ENCODE results near the gene CDH4.

The CDH4 gene

GRCh38 chr20:61353261-61354000 lies 101.4 kb downstream of the CDH4 start:
- in situ Hi-C loops (cut with HindIII; ENCODE audit: low pct_unique_long_range_greater_than_20kb, low sequenced_read_pairs): no loop called here
- no peak for DNase-seq (ENCODE audit: low read depth in 1 of 2, low spot score in 1 of 2)
- TF ChIP-seq JUND (IDR thresholded peaks at IDR 0.05; ENCODE audit: low read depth): no peak

DNA sequence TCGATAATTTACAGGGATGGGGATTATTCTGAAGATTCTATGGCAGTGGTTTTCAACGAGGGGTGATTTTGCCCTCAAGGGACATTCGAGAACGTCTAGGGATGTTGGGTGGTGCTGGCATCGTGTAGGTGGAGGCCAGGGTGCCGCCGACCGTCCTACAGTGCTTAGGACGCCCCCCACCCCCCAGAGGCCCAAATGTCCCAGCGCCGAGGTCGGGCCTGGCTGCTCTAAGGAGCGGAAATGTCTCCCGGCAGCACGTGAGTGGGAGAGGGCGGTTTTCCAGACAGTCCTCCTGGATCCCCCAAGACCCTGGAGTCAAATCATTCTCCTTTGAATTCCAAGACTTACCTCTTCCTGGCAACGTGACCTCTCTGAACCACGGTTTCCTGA lies 101.9 kb downstream of the CDH4 start:
- no peak for DNase-seq (ENCODE audit: low read depth in 1 of 2, low spot score in 1 of 2)
- no peak for TF ChIP-seq JUND (IDR thresholded peaks at IDR 0.05; ENCODE audit: low read depth)
- in situ Hi-C loops (cut with HindIII; ENCODE audit: low pct_unique_long_range_greater_than_20kb, low sequenced_read_pairs): no loop called here

DNA sequence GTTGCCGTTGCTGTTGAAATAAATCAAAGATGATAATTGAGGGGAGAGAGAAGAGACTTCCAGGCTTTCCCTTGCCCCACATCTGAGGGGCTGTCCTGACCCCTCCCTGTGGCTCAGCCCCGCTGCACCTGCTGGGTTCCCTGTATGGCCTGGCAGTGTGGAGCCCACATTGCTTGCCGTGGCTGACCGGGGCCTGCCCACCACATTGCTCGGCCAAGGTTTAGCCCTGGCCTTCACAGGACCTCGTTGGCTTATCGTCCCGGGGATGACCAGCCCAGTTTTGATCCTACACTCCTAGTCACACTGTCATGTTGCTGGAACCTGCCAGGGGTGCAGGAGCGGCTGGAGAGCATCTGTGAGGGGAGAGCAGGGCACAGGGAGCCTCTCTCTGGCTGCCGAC lies 102.4 kb downstream of the CDH4 start:
- TF ChIP-seq JUND (IDR thresholded peaks at IDR 0.05; ENCODE audit: low read depth): no peak
- in situ Hi-C loops (cut with HindIII; ENCODE audit: low pct_unique_long_range_greater_than_20kb, low sequenced_read_pairs): no loop called here
- DNase-seq (ENCODE audit: low read depth in 1 of 2, low spot score in 1 of 2): no peak

DNA sequence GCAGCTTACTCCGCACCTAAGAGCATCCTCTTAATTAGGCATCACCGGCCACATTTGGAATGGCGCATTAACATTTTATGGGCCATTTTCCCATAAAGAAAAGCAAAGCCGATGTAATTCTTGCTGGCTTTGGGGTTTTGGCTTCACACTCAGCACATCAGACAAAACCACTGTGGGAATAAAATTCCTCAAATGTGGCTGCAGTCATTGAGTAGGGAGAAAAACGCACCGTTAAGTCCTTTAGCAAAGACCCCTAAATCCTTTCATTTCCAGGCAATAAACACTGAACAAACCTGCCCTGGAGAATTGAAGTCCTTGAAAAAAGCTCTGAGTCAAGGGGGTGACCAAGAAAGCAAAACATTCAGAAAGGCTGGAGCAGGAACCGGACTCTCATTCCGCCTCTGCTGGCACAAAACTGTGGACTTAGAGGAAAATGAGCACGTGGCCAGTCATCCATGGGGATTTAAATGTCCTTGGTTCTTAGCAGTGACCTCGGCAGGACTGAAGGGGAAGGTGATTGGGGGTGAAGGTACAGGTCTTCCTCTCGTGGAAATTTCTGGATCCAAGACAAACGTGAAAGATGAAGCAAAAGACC lies 102.9 kb downstream of the CDH4 start:
- DNase-seq (ENCODE audit: low read depth in 1 of 2, low spot score in 1 of 2): no peak
- TF ChIP-seq JUND (IDR thresholded peaks at IDR 0.05; ENCODE audit: low read depth): no peak
- in situ Hi-C loops (cut with HindIII; ENCODE audit: low pct_unique_long_range_greater_than_20kb, low sequenced_read_pairs): no loop called here

GRCh38 chr20:61355585-61355984 lies 103.5 kb downstream of the CDH4 start:
- no peak for DNase-seq (ENCODE audit: low read depth in 1 of 2, low spot score in 1 of 2)
- TF ChIP-seq JUND (IDR thresholded peaks at IDR 0.05; ENCODE audit: low read depth): no peak
- in situ Hi-C loops (cut with HindIII; ENCODE audit: low pct_unique_long_range_greater_than_20kb, low sequenced_read_pairs): no loop called here

DNA sequence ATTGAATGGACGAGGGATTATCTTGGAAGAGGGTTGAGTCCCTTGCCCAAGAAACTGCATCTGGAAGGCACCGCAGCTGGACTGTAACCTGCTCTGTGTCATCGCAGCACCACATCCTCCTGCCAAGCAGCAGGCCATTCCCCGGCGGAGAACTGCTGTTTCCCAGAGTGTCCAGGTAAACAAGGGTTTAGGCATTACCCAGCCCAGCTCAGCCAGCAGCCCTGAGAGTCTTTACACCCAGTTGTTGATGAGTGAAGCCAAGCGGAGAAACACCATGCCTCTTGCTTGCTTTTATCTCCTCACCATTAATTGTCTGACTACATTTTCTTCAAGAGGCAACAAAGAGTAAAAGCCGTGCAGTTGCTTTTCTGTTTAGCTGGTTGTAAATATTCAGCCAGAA lies 104.1 kb downstream of the CDH4 start:
- in situ Hi-C loops (cut with HindIII; ENCODE audit: low pct_unique_long_range_greater_than_20kb, low sequenced_read_pairs): no loop called here
- TF ChIP-seq JUND (IDR thresholded peaks at IDR 0.05; ENCODE audit: low read depth): no peak
- no peak for DNase-seq (ENCODE audit: low read depth in 1 of 2, low spot score in 1 of 2)

DNA sequence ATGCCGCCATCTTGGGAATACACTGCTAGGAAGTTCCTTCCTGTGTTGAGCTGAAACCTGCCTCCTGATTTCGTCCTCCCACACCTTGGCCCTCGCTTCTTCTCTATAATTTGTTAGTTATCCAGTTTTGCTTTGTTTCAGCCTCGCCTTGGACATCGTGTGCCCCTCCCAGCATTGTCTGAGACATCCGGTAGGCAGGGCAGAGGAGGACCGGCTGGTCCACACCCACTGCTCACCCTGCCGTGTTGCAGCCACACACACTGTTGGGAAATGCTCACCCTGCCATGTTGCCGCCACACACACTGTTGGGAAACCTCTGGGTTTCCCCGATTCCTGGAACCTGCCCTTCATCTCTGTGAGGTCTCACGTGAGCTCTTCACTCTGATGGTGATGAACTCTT lies 105.1 kb downstream of the CDH4 start:
- TF ChIP-seq JUND (IDR thresholded peaks at IDR 0.05; ENCODE audit: low read depth): no peak
- in situ Hi-C loops (cut with HindIII; ENCODE audit: low pct_unique_long_range_greater_than_20kb, low sequenced_read_pairs): no loop called here
- DNase-seq (ENCODE audit: low read depth in 1 of 2, low spot score in 1 of 2): no peak

DNA sequence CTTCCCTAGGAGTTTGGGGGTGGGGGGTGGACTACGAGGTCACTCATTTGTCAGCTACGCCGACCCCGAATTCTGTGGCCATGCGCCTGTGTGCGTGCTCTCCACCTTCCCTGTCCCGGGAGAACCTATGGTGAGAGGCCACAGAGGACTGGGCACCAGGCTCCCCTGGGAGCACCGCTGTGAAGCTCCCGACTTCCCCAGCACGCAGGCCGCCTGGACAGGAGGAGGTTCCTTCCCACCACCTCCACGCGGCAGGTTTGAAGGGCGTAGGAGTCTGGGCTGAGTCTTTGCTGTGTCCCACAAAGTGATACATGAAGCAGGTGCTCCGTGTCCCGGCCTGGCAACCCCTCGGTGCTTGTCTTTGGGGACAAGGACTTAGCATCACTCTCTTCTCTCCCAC lies 107.2 kb downstream of the CDH4 start:
- no peak for TF ChIP-seq JUND (IDR thresholded peaks at IDR 0.05; ENCODE audit: low read depth)
- DNase-seq (ENCODE audit: low read depth in 1 of 2, low spot score in 1 of 2): no peak
- in situ Hi-C loops (cut with HindIII; ENCODE audit: low pct_unique_long_range_greater_than_20kb, low sequenced_read_pairs): no loop called here

- in situ Hi-C loops (cut with HindIII; ENCODE audit: low pct_unique_long_range_greater_than_20kb, low sequenced_read_pairs): no loop called here
- no peak for DNase-seq (ENCODE audit: low read depth in 1 of 2, low spot score in 1 of 2)
- no peak for TF ChIP-seq JUND (IDR thresholded peaks at IDR 0.05; ENCODE audit: low read depth)
Observed at GRCh38 chr20:61360296-61360695, 108.2 kb downstream of the CDH4 start.

- in situ Hi-C loops (cut with HindIII; ENCODE audit: low pct_unique_long_range_greater_than_20kb, low sequenced_read_pairs): no loop called here
- no peak for DNase-seq (ENCODE audit: low read depth in 1 of 2, low spot score in 1 of 2)
- TF ChIP-seq JUND (IDR thresholded peaks at IDR 0.05; ENCODE audit: low read depth): no peak
Observed at GRCh38 chr20:61360940-61361339, 108.9 kb downstream of the CDH4 start.

DNA sequence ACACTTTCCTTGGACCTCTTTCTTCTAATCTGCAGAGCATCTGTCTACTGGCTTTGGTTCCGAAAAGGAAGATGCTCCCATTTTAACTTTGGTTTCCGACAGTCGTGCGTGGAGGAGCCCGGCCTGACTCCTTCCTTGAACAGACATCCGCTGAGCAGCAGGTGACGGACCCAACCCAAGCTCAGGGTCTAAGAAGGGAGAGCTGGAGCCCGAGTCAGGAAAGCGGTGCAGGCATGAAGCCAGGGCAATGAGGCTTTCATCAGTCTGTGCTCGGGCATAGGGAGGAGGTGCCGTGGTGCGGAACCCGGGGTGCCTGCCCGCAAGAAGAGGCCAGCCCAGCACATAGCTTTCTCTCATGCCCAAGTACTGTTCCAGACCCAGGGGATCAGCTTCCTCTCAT lies 109.4 kb downstream of the CDH4 start:
- no peak for TF ChIP-seq JUND (IDR thresholded peaks at IDR 0.05; ENCODE audit: low read depth)
- in situ Hi-C loops (cut with HindIII; ENCODE audit: low pct_unique_long_range_greater_than_20kb, low sequenced_read_pairs): no loop called here
- DNase-seq (ENCODE audit: low read depth in 1 of 2, low spot score in 1 of 2): no peak

DNA sequence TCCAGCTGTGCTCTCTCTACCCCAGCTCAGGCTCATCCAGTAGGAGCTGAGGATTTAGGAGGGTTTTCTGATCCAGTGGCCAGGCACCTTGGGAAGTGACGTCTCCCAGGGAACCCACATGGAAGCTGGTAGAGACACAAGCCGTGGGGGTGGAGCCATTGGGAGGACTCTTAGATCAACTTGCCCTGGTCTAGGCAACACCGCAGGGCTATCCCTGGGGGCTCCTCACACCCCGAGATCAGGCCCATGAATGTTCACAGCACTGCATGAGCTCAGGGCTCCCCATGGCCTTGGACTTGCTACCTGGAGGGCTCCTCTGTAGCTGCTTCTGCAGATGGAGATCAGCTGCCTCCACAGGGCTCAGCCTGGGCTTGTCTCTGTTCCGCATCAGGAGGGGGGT lies 112.1 kb downstream of the CDH4 start:
- no peak for DNase-seq (ENCODE audit: low read depth in 1 of 2, low spot score in 1 of 2)
- in situ Hi-C loops (cut with HindIII; ENCODE audit: low pct_unique_long_range_greater_than_20kb, low sequenced_read_pairs): no loop called here
- TF ChIP-seq JUND (IDR thresholded peaks at IDR 0.05; ENCODE audit: low read depth): no peak

DNA sequence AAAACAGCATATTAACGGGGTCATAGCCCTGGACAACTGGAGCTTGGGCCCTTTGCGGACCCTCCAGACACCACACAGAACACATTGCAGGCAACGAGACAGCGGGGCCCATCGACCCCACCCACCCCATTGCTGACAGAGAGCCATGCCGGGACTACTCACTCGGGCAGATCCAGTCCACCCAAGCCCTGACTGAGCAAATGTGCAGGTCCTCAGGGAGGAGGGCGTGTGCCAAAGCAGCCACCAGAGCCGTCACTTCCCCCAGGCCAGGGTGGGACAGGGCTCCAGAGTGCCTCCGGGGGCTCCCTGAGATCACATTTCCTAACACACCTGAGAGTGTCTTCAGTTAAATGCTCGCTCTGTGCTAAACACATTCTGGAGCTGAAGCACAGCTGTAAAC lies 114.9 kb downstream of the CDH4 start:
- in situ Hi-C loops (cut with HindIII; ENCODE audit: low pct_unique_long_range_greater_than_20kb, low sequenced_read_pairs): no loop called here
- TF ChIP-seq JUND (IDR thresholded peaks at IDR 0.05; ENCODE audit: low read depth): no peak
- no peak for DNase-seq (ENCODE audit: low read depth in 1 of 2, low spot score in 1 of 2)

Measured in T47D (cell line).